ENCODE data around the gene TMEM187.
A peak's percentile ranks its signal among the peaks of the same experiment; 100 is the strongest.

DNA sequence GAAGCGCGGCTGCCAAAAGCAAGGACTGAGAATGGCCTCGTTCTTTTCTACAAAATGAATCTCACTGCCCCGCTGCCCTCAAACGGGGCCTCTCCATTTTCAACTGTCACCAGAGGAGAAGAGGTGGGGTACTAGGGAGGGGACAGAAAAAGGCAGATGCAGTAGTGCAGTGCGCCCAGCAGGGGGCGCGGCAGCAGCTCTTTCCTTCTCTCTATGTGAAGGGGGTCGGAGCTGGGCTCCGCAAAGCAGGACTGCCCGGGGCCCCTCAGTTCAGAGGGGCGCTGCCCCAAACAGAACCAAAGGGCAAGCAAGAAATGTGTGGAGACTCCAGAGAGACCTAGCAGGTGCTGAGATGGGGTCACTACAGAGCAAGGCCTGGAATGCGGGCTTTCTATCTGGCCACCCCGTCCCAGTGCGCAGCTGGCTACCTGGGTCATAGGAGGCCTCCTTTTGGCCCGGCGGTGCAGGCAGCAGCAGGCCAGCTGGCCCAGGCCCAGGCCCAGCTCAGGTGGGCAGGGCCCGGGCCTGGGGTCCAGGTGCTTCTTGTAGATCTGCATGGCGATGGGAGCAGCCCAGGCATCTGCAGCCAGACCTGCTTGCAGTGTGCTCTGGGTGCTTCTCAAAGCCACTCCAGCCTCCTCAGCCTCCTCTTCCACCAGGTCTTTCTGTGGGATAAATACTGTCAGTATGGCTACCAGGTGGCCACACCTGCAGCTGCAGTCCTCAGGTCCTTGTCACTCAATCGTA is 41.2 kb downstream of the TMEM187 start:
- TF ChIP-seq, protein P1, sequence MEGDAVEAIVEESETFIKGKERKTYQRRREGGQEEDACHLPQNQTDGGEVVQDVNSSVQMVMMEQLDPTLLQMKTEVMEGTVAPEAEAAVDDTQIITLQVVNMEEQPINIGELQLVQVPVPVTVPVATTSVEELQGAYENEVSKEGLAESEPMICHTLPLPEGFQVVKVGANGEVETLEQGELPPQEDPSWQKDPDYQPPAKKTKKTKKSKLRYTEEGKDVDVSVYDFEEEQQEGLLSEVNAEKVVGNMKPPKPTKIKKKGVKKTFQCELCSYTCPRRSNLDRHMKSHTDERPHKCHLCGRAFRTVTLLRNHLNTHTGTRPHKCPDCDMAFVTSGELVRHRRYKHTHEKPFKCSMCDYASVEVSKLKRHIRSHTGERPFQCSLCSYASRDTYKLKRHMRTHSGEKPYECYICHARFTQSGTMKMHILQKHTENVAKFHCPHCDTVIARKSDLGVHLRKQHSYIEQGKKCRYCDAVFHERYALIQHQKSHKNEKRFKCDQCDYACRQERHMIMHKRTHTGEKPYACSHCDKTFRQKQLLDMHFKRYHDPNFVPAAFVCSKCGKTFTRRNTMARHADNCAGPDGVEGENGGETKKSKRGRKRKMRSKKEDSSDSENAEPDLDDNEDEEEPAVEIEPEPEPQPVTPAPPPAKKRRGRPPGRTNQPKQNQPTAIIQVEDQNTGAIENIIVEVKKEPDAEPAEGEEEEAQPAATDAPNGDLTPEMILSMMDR (IDR thresholded peaks at IDR 0.05): peak; percentile 74 to 90 (median 81)
- TF ChIP-seq POLR2A (IDR thresholded peaks at IDR 0.05): no peak
- TF ChIP-seq POLR2AphosphoS5 (IDR thresholded peaks at IDR 0.05; ENCODE audit: insufficient read depth in 1 of 2, low read depth in 1 of 2): no peak
